Psoas muscle (tissue), 8 donors: ENCODE results near the gene SNORC. TPM values are rescaled to one million over a fixed set of nuclear protein-coding genes. Genes with fewer than 3 reads are reported as not detected.
A peak's percentile ranks its signal among the peaks of the same experiment; 100 is the strongest.

Experiments
- ATAC-seq, 4 donors: fragments of 200-7000 bp; cut with Tn5 transposase; one replicate each; pipeline ENCODE4 v1.9.1; 2020; ENCODE audit warnings: moderate library complexity in 3 of 4, mild to moderate bottlenecking in 2 of 4
- DNase-seq, 2 donors: peaks; one replicate each; pipeline ENCODE4 v3.0.0-alpha.2; 2020
- H3K27ac ChIP-seq: fragments of 200-600 bp; one replicate; pipeline ENCODE4 v1.8.0; 2022
- H3K27me3 ChIP-seq, 3 donors: fragments of 200-600 bp in 1 of 3; one replicate each; pipeline versions ENCODE4 v1.6.1 to v1.8.0; 2013 to 2022; ENCODE audit warnings: low read length in 2 of 3, mild to moderate bottlenecking in 2 of 3, moderate library complexity in 1 of 3; ENCODE audit not compliant: insufficient read depth in 3 of 3
- H3K36me3 ChIP-seq, 2 donors: fragments of 200-600 bp in 1 of 2; one replicate each; pipeline versions ENCODE4 v1.6.1 to v1.8.0; 2013 to 2022; ENCODE audit warnings: low read depth in 1 of 2, mild to moderate bottlenecking in 1 of 2, moderate library complexity in 1 of 2; ENCODE audit not compliant: insufficient read depth in 1 of 2
- H3K4me1 ChIP-seq: fragments of 200-600 bp; one replicate; pipeline ENCODE4 v1.8.0; 2022
- H3K4me3 ChIP-seq: fragments of 200-600 bp; one replicate; pipeline ENCODE4 v1.8.0; 2022; ENCODE audit warnings: mild to moderate bottlenecking
- H3K9me3 ChIP-seq: fragments of 200-600 bp; one replicate; pipeline ENCODE4 v1.8.0; 2022
- CTCF ChIP-seq: fragments of 200-600 bp; IDR thresholded peaks from one replicate; pipeline ENCODE4 v1.8.0; 2022; ENCODE audit warnings: antibody characterized with exemption
- WGBS, 3 donors: extraction: QIAGEN DNeasy Blood & Tissue Kit; methylation state at CpG; one replicate each; pipeline versions ENCODE4 v1.1.6 to v1.1.7; 2013; 5-methylcytosine and 5-hydroxymethylcytosine counted together
- intact Hi-C, 2 donors: fragments of 100-400 bp; cut with DNase I; formaldehyde crosslinking; loops; one replicate each; pipeline versions ENCODE4 v1.11.0 to v1.14.2; 2022
- polyA plus RNA-seq, 3 donors: library from polyadenylated mRNA; stranded (reverse); fragments of 200-250 nt; gene quantifications; one replicate each; pipeline ENCODE4 v1.2.3, GENCODE V29; 2013
- total RNA-seq, 4 donors: library from RNA; stranded (reverse); fragmentation: NEBNext Ultra II Directional in 2 of 4; extraction: Animal tissue kit (Norgen Biotek cat#: 25700) in 2 of 4; gene quantifications; one replicate each; pipeline versions ENCODE4 v1.2.1 to v1.2.4, GENCODE V29; 2021 to 2023
- donor health status: healthy with polysubstance abuse.
- donor health status: DM: no; HTN: no; CAD: no; lungs with moderate emphysema.
- donor health status: Bipolar disorder and iron deficiency.
- donor health status: healthy.
- donor health status: DM: yes; HTN: yes; CAD: no.
- donor health status: DM: no; HTN: no; CAD: no.
- donor health status: DM: no; HTN: no; CAD: no.
- donor health status: DM: yes; HTN: yes; CAD: no.

SNORC gene
- total and polyA plus RNA-seq, 7 donors: 0.06 to 2.1 (median 0.63) TPM

GRCh38 chr2:232872826-232873225, 2.8 kb downstream of the SNORC start:
- Histone ChIP-seq H3K27ac (no peak overlapping the region), H3K9me3 (no peaks in the 10 kb centered on the region), H3K36me3 (no peaks in the 10 kb centered on the region), H3K4me3 (no peak overlapping the region), H3K27me3 (no peaks in the 10 kb centered on the region), H3K4me1 (no peaks in the 10 kb centered on the region)
- WGBS, 3 donors: 71 to 88% (median 78%) methylated on average over 9 of the region's 9 CpGs
- no peak for TF ChIP-seq CTCF
- peak in 1 of 2 donors; percentile 30 for DNase-seq
- ATAC-seq: no peak
- intact Hi-C loops: no loop called here

- ATAC-seq (no peak), DNase-seq (peak in 1 of 2 donors; percentile 37)
- no peaks in the 10 kb centered on the region for H3K9me3 ChIP-seq
- no peak overlapping the region for H3K4me3 ChIP-seq
- intact Hi-C loops: no loop called here
- no peaks in the 10 kb centered on the region for H3K27me3 ChIP-seq
- no peaks in the 10 kb centered on the region for H3K4me1 ChIP-seq
- no peaks in the 10 kb centered on the region for H3K36me3 ChIP-seq
- WGBS, 3 donors: 89 to 91% (median 90%) methylated on average over 14 of the region's 14 CpGs
- H3K27ac ChIP-seq: no peak overlapping the region
- TF ChIP-seq CTCF: no peak
Observed at GRCh38 chr2:232873292-232873908, 3.3 kb downstream of the SNORC start.

GRCh38 chr2:232873909-232874641, 4.0 kb downstream of the SNORC start:
- Histone ChIP-seq H3K27me3 (no peaks in the 10 kb centered on the region), H3K4me1 (no peaks in the 10 kb centered on the region), H3K9me3 (no peaks in the 10 kb centered on the region), H3K27ac (no peak overlapping the region), H3K36me3 (no peaks in the 10 kb centered on the region), H3K4me3 (no peak overlapping the region)
- DNase-seq (no peak), ATAC-seq (no peak)
- WGBS, 3 donors: 85 to 94% (median 91%) methylated on average over 6 of the region's 6 CpGs
- intact Hi-C loops: no loop called here
- TF ChIP-seq CTCF: no peak

GRCh38 chr2:232874677-232875223, 4.7 kb downstream of the SNORC start:
- Histone ChIP-seq H3K4me1 (no peaks in the 10 kb centered on the region), H3K9me3 (no peaks in the 10 kb centered on the region), H3K27me3 (no peaks in the 10 kb centered on the region), H3K36me3 (no peaks in the 10 kb centered on the region), H3K27ac (no peak overlapping the region), H3K4me3 (no peak overlapping the region)
- TF ChIP-seq CTCF: no peak
- intact Hi-C loops: no loop called here
- ATAC-seq: no peak
- 92 to 93% (median 92%) methylated on average over 16 of the region's 16 CpGs for WGBS, 3 donors
- DNase-seq: no peak
